Measurements from ENCODE around the gene LAMC2.

- TF ChIP-seq CTCF (IDR thresholded peaks at IDR 0.05) (no peak), EZH2phosphoT487 (IDR thresholded peaks at IDR 0.05) (no peak), EZH2 (IDR thresholded peaks at IDR 0.05) (no peak)
Measured at GRCh38 chr1:183197762-183198161, 11.7 kb downstream of the LAMC2 start.

Measured in neural progenitor cell (in vitro differentiated cells).